Fibroblast of skin of abdomen (primary cell): Measurements from ENCODE around the gene CKAP2L.
"Not testable (repeated sequence)": the region's sequence is repeated elsewhere in the genome, so short reads cannot be mapped to it uniquely, and the experiment has no call there.

ENCODE experiments used
- DNase-seq: peaks from one replicate; pipeline ENCODE4 v3.0.0-alpha.2; 2013

The CKAP2L gene

GRCh38 chr2:112725545-112726457, 38.6 kb downstream of the CKAP2L start:
- DNase-seq = no peak

- no peak for DNase-seq
These were observed 39.6 kb downstream of the CKAP2L start for GRCh38 chr2:112724591-112725525.

- DNase-seq = no peak
These were observed 40.4 kb downstream of the CKAP2L start for GRCh38 chr2:112723995-112724394.

- DNase-seq = no peak
These were observed 40.9 kb downstream of the CKAP2L start for GRCh38 chr2:112723547-112723940.

GRCh38 chr2:112722816-112723546, 41.4 kb downstream of the CKAP2L start:
- DNase-seq = no peak

GRCh38 chr2:112721819-112722522, 42.4 kb downstream of the CKAP2L start:
- DNase-seq = no peak

GRCh38 chr2:112720785-112721184, 43.6 kb downstream of the CKAP2L start, which contains the start of gene NT5DC4:
Gene NT5DC4 (plus strand): TSS chr2:112721020. CDS start chr2:112721080, 60 bp downstream.
- DNase-seq = no peak

GRCh38 chr2:112718863-112719370, 45.5 kb downstream of the CKAP2L start:
- DNase-seq = no peak

- not testable (repeated sequence) for DNase-seq
These were observed 47.5 kb downstream of the CKAP2L start for GRCh38 chr2:112716826-112717352.

GRCh38 chr2:112716094-112716493, 48.3 kb downstream of the CKAP2L start:
- not testable (repeated sequence) for DNase-seq

- peak; percentile 42 for DNase-seq
These were observed 49.4 kb downstream of the CKAP2L start for GRCh38 chr2:112714836-112715631.

- no peak for DNase-seq
These were observed 50.1 kb downstream of the CKAP2L start for GRCh38 chr2:112714331-112714730.

- DNase-seq = no peak
These were observed 50.5 kb downstream of the CKAP2L start for GRCh38 chr2:112713926-112714325.

GRCh38 chr2:112713585-112713925, 50.9 kb downstream of the CKAP2L start:
- DNase-seq = no peak

GRCh38 chr2:112712903-112713584, 51.4 kb downstream of the CKAP2L start:
- DNase-seq = peak; percentile 50

- no peak for DNase-seq
These were observed 51.9 kb downstream of the CKAP2L start for GRCh38 chr2:112712465-112712864.

- DNase-seq = no peak
These were observed 53.3 kb downstream of the CKAP2L start for GRCh38 chr2:112710956-112711750.

- no peak for DNase-seq
These were observed 54.7 kb downstream of the CKAP2L start for GRCh38 chr2:112709703-112710102.

GRCh38 chr2:112708968-112709367, 55.4 kb downstream of the CKAP2L start:
- no peak for DNase-seq
